ENCODE data around the gene ATAD2B.

ATAD2B gene

GRCh38 chr2:23803965-23804542 is 122.9 kb downstream of the ATAD2B start:
- TF ChIP-seq, protein P1, sequence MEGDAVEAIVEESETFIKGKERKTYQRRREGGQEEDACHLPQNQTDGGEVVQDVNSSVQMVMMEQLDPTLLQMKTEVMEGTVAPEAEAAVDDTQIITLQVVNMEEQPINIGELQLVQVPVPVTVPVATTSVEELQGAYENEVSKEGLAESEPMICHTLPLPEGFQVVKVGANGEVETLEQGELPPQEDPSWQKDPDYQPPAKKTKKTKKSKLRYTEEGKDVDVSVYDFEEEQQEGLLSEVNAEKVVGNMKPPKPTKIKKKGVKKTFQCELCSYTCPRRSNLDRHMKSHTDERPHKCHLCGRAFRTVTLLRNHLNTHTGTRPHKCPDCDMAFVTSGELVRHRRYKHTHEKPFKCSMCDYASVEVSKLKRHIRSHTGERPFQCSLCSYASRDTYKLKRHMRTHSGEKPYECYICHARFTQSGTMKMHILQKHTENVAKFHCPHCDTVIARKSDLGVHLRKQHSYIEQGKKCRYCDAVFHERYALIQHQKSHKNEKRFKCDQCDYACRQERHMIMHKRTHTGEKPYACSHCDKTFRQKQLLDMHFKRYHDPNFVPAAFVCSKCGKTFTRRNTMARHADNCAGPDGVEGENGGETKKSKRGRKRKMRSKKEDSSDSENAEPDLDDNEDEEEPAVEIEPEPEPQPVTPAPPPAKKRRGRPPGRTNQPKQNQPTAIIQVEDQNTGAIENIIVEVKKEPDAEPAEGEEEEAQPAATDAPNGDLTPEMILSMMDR (IDR thresholded peaks at IDR 0.05; ENCODE audit: extremely low read depth, insufficient read depth, missing control alignments): peak; percentile 19
- in situ Hi-C loops (cut with MboI; ENCODE audit: low pct_unique_long_range_greater_than_20kb, low sequenced_read_pairs, unreplicated experiment): no loop called here
- DNase-seq (ENCODE audit: low spot score): no peak

- in situ Hi-C loops (cut with MboI; ENCODE audit: low pct_unique_long_range_greater_than_20kb, low sequenced_read_pairs, unreplicated experiment): no loop called here
- DNase-seq (ENCODE audit: low spot score): no peak
Observed at GRCh38 chr2:23803264-23803964, 123.5 kb downstream of the ATAD2B start.

DNA sequence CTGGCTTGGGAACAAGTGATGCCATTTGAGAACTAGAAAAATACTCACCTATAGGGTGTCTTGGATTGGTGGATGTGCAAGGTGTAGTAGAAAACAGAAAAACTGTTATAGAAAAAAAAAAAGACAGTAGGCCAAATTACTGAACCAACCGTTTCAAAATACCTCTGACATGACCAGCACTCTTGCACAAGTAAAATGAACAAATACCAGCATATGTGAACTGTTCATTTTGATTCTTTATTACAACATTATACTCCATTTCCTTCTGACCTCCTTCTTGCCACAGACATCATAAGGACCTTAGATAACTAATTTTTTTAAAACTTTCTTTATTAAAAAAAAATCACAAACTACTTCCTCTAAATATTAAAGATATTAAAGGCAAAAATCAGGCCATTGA is 125.5 kb downstream of the ATAD2B start:
- TF ChIP-seq, protein P1 (IDR thresholded peaks at IDR 0.05; ENCODE audit: extremely low read depth, insufficient read depth, missing control alignments): no peak
- DNase-seq (ENCODE audit: low spot score): no peak
- in situ Hi-C loops (cut with MboI; ENCODE audit: low pct_unique_long_range_greater_than_20kb, low sequenced_read_pairs, unreplicated experiment): no loop called here

More at GRCh38 chr2:23803264-23803964, 123.5 kb downstream of the ATAD2B start:
- TF ChIP-seq, protein P1 (IDR thresholded peaks at IDR 0.05; ENCODE audit: extremely low read depth, insufficient read depth, missing control alignments): no peak

DNA sequence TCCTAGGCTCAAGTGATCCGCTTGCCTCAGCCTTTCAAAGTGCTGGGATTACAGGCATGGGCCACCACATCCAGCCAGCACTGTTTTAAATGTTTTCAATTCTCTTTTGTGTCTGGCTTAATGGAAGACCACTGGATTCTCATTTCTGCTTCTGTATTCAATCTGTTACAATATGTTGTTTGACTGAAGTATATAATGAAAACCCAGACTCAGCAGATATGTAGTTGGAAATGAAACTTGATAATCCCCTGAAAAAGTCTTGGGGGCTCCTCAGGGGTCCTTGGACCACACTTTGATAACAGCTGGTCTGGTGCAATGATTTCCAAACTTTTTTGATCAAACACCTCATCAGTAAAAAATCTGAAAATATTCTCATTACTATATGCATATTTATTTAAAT is 132.7 kb downstream of the ATAD2B start:
- no peak for DNase-seq (ENCODE audit: low spot score)
- TF ChIP-seq, protein P1 (IDR thresholded peaks at IDR 0.05; ENCODE audit: extremely low read depth, insufficient read depth, missing control alignments): no peak
- in situ Hi-C loops (cut with MboI; ENCODE audit: low pct_unique_long_range_greater_than_20kb, low sequenced_read_pairs, unreplicated experiment): no loop called here

DNA sequence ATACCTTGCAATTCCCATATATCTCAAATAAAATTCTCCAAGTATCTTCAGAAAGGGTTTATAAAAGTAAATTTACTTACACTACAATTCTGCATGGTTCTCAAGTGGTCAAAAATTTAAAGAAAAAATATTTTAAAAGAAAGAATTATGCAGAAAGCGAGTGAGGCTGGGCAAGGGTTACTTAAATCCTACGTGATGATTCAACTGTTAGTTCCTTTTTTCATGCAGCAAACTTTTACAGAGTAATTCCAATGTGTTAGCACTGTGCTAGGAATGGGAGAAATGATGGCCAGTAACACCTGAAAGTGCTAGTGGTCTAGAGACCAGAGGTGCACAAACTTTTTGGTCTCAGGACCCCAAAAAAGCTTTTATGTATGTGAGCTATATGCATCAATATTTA is 133.4 kb downstream of the ATAD2B start:
- no peak for DNase-seq (ENCODE audit: low spot score)
- in situ Hi-C loops (cut with MboI; ENCODE audit: low pct_unique_long_range_greater_than_20kb, low sequenced_read_pairs, unreplicated experiment): no loop called here
- TF ChIP-seq, protein P1 (IDR thresholded peaks at IDR 0.05; ENCODE audit: extremely low read depth, insufficient read depth, missing control alignments): no peak

GRCh38 chr2:23791030-23791429 is 135.9 kb downstream of the ATAD2B start:
- in situ Hi-C loops (cut with MboI; ENCODE audit: low pct_unique_long_range_greater_than_20kb, low sequenced_read_pairs, unreplicated experiment): no loop called here
- TF ChIP-seq, protein P1 (IDR thresholded peaks at IDR 0.05; ENCODE audit: extremely low read depth, insufficient read depth, missing control alignments): no peak
- DNase-seq (ENCODE audit: low spot score): no peak
